ENCODE data around the gene TMEM154.

- TF ChIP-seq POLR2A (IDR thresholded peaks at IDR 0.05): no peak
- no peak for TF ChIP-seq CTCF (IDR thresholded peaks at IDR 0.05 in 8 of 11, conservative IDR thresholded peaks at IDR 0.05 in 3 of 11)
- no peak for TF ChIP-seq POLR2AphosphoS5 (IDR thresholded peaks at IDR 0.05)
Measured at GRCh38 chr4:152630324-152630723, 49.5 kb downstream of the TMEM154 start.

Measured in spleen (tissue), 7 donors.